HCT116 (cell line): Measurements from ENCODE around the gene AKR7A2. TPM values are rescaled to one million over a fixed set of nuclear protein-coding genes. Genes with fewer than 3 reads are reported as not detected.

ENCODE experiments used
- ATAC-seq: fragments of 200-7000 bp; cut with Tn5 transposase; 2 replicates; pipeline ENCODE4 v1.9.1; 2020; ENCODE audit warnings: mild to moderate bottlenecking, moderate library complexity
- BruUV-seq: library from RNA; stranded (reverse); fragments of 400-500 nt; replicated peaks from 2 replicates; lab custom pipeline; 2021; lab: Mats Ljungman, UMichigan
- CTCF ChIA-PET: fragments of 300-600 bp; sonication (Branson Sonifier 250); formaldehyde crosslinking; loops from one replicate; lab custom pipeline; 2021; ENCODE audit warnings: antibody characterized with exemption; lab: Charles Lee
- POLR2A ChIA-PET: fragments of 300-600, 350-600 bp; sonication (Branson Sonifier 250); formaldehyde crosslinking; loops from one replicate; lab custom pipeline; 2021; ENCODE audit warnings: antibody characterized with exemption; lab: Charles Lee
- RAD21 ChIA-PET, 2 experiments: fragments of 300-600 bp; sonication (Branson Sonifier 250); formaldehyde crosslinking; loops; one replicate each; lab custom pipeline; 2023; ENCODE audit warnings: low total read pairs in 2 of 2; ENCODE audit not compliant: uncharacterized antibody in 2 of 2, unreplicated experiment in 2 of 2, low non-redundant PET in 1 of 2; lab: Charles Lee
- DNase-seq: peaks from one replicate; pipeline ENCODE4 v3.0.0-alpha.2; 2010; ENCODE audit warnings: low read depth, low spot score
- H2AFZ ChIP-seq: fragments of 200-600 bp; shearing (Covaris generic), sonication (generic); 2 replicates; pipeline ENCODE4 v1.6.1; 2017; ENCODE audit warnings: low read depth, mixed run types, mixed read lengths, antibody characterized with exemption, low read length; ENCODE audit not compliant: poor library complexity, severe bottlenecking
- H3K27ac ChIP-seq: 2 replicates; pipeline ENCODE4 v1.5.1; 2012; ENCODE audit warnings: low read depth, low read length
- H3K27me3 ChIP-seq: fragments of 200-600 bp; sonication (generic); 2 replicates; pipeline ENCODE4 v1.6.1; 2016; ENCODE audit warnings: mixed run types, low read length, mixed read lengths; ENCODE audit not compliant: insufficient read depth
- H3K36me3 ChIP-seq, 2 experiments: fragments of 200-500 bp in 1 of 2; fragments of 200-600 bp in 1 of 2; sonication (Bioruptor generic) in 1 of 2; sonication (generic) in 1 of 2; 2 replicates each; pipeline versions ENCODE4 v1.5.1 to v1.6.1; 2014 to 2016; ENCODE audit warnings: low read length in 2 of 2, inconsistent platforms in 1 of 2, mixed read lengths in 1 of 2, mixed run types in 1 of 2; ENCODE audit not compliant: insufficient read depth in 2 of 2, control insufficient read depth in 1 of 2
- H3K4me1 ChIP-seq, 2 experiments: fragments of 200-600 bp in 1 of 2; sonication (generic) in 1 of 2; 2 replicates each; pipeline versions ENCODE4 v1.5.1 to v1.6.1; 2012 to 2017; ENCODE audit warnings: low read length in 2 of 2, inconsistent platforms in 1 of 2, mild to moderate bottlenecking in 1 of 2, mixed read lengths in 1 of 2, mixed run types in 1 of 2, moderate library complexity in 1 of 2; ENCODE audit not compliant: insufficient read depth in 2 of 2, control insufficient read depth in 1 of 2
- H3K4me2 ChIP-seq: fragments of 200-600 bp; sonication (generic); 2 replicates; pipeline ENCODE4 v1.6.1; 2017; ENCODE audit warnings: mixed run types, low read length, mixed read lengths
- H3K4me3 ChIP-seq, 2 experiments: fragments of 200-600 bp in 1 of 2; sonication (generic) in 1 of 2; replicated peaks in 1 of 2; 2 replicates each; pipeline ENCODE4 v1.5.1; 2011 to 2016; ENCODE audit warnings: low read length in 2 of 2, control low read depth in 1 of 2, low read depth in 1 of 2, mild to moderate bottlenecking in 1 of 2, mixed read lengths in 1 of 2, mixed run types in 1 of 2
- H3K79me2 ChIP-seq: fragments of 200-600 bp; sonication (generic); 2 replicates; pipeline ENCODE4 v1.6.1; 2017; ENCODE audit warnings: mild to moderate bottlenecking, mixed run types, low read length, moderate library complexity, mixed read lengths; ENCODE audit not compliant: insufficient read depth
- H3K9ac ChIP-seq: fragments of 200-600 bp; sonication (generic); 2 replicates; pipeline ENCODE4 v1.6.1; 2016; ENCODE audit warnings: low read length, mixed read lengths
- H3K9me2 ChIP-seq: fragments of 200-600 bp; sonication (generic), shearing (Covaris generic); 2 replicates; pipeline ENCODE4 v1.6.1; 2017; ENCODE audit warnings: mixed run types, mild to moderate bottlenecking, moderate library complexity; ENCODE audit not compliant: insufficient read depth
- H3K9me3 ChIP-seq, 2 experiments: fragments of 200-500 bp in 1 of 2; fragments of 200-600 bp in 1 of 2; sonication (Bioruptor generic) in 1 of 2; sonication (generic) in 1 of 2; 2 replicates each; pipeline ENCODE4 v1.6.1; 2014 to 2017; ENCODE audit warnings: low read length in 2 of 2, mixed read lengths in 2 of 2, inconsistent platforms in 1 of 2, low read depth in 1 of 2, mild to moderate bottlenecking in 1 of 2, mixed run types in 1 of 2, moderate library complexity in 1 of 2; ENCODE audit not compliant: control insufficient read depth in 1 of 2, insufficient read depth in 1 of 2
- H4K20me1 ChIP-seq: fragments of 200-600 bp; sonication (generic), shearing (Covaris generic); 2 replicates; pipeline ENCODE4 v1.6.1; 2017; ENCODE audit warnings: mixed run types, mild to moderate bottlenecking, moderate library complexity; ENCODE audit not compliant: insufficient read depth
- POLR2AphosphoS5 ChIP-seq: IDR thresholded peaks from 2 replicates; pipeline ENCODE4 v1.6.1; 2011; ENCODE audit warnings: mild to moderate bottlenecking, low read depth, low read length, moderate library complexity
- RAD21 ChIP-seq: IDR thresholded peaks from 2 replicates; pipeline ENCODE4 v1.6.1; 2012; ENCODE audit warnings: low read depth, mild to moderate bottlenecking
- SIN3A ChIP-seq: IDR thresholded peaks from 2 replicates; pipeline ENCODE4 v1.6.1; 2012; ENCODE audit warnings: low read depth
- SRF ChIP-seq: IDR thresholded peaks from 2 replicates; pipeline ENCODE4 v1.6.1; 2012; ENCODE audit warnings: low read depth
- TCF7L2 ChIP-seq: IDR thresholded peaks from 2 replicates; pipeline ENCODE4 v1.7.0; 2011; ENCODE audit warnings: borderline replicate concordance, inconsistent platforms; ENCODE audit not compliant: insufficient read depth, insufficient read length; ENCODE audit errors: extremely low read depth
- YY1 ChIP-seq: IDR thresholded peaks from 2 replicates; pipeline ENCODE4 v1.6.1; 2011; ENCODE audit warnings: low read length, low read depth, moderate library complexity, mild to moderate bottlenecking; ENCODE audit not compliant: insufficient replicate concordance; ENCODE audit errors: extremely low read depth
- ZNF274 ChIP-seq: fragments of 200-500 bp; sonication (Bioruptor generic); IDR thresholded peaks from 2 replicates; pipeline ENCODE4 v1.6.1; 2014; ENCODE audit warnings: mild to moderate bottlenecking, low read depth, low read length, inconsistent platforms
- intact Hi-C: fragments of 100-400 bp; cut with micrococcal nuclease; formaldehyde crosslinking; loops from 2 replicates; pipeline ENCODE4 v1.10.0; 2022
- total RNA-seq: library from RNA; stranded (reverse); gene quantifications from one replicate; pipeline ENCODE4 v1.2.1, GENCODE V29; 2021; ENCODE audit not compliant: unreplicated experiment
- TF ChIP-seq, protein P1 (sequence below), 3 experiments: fragments of 200-600 bp in 1 of 3; sonication (generic) in 1 of 3; IDR thresholded peaks in 2 of 3; conservative IDR thresholded peaks in 1 of 3; 2 replicates each; pipeline ENCODE4 v1.5.1; 2012 to 2017; ENCODE audit warnings: low read depth in 2 of 3, low read length in 2 of 3, antibody characterized with exemption in 1 of 3, borderline replicate concordance in 1 of 3, control low read depth in 1 of 3, mild to moderate bottlenecking in 1 of 3, mixed read lengths in 1 of 3, mixed run types in 1 of 3, moderate library complexity in 1 of 3; ENCODE audit not compliant: insufficient read depth in 1 of 3

AKR7A2 gene
- total RNA-seq, 1 experiment from 2014 or later: 90.8 TPM

- H3K9me2 ChIP-seq: no peaks in the 10 kb centered on the region
- peaks cover 3% of the 10 kb centered on the region; the same call in 1 of the 2 replicates for H4K20me1 ChIP-seq
- no TSS peak for BruUV-seq
- ChIA-PET RAD21 (no interaction called here), POLR2A (interaction anchor here (2.6 kb wide), 1 partner anchor 10 kb away, joined by 7 read pairs; the partner anchor contains the start of genes EMC1 and MRTO4)
- intact Hi-C loops: no loop called here
- TF ChIP-seq POLR2AphosphoS5 (no peak), SIN3A (no peak), YY1 (no peak), TCF7L2 (no peak), SRF (no peak), RAD21 (no peak), ZNF274 (no peak)
- TF ChIP-seq, protein P1, sequence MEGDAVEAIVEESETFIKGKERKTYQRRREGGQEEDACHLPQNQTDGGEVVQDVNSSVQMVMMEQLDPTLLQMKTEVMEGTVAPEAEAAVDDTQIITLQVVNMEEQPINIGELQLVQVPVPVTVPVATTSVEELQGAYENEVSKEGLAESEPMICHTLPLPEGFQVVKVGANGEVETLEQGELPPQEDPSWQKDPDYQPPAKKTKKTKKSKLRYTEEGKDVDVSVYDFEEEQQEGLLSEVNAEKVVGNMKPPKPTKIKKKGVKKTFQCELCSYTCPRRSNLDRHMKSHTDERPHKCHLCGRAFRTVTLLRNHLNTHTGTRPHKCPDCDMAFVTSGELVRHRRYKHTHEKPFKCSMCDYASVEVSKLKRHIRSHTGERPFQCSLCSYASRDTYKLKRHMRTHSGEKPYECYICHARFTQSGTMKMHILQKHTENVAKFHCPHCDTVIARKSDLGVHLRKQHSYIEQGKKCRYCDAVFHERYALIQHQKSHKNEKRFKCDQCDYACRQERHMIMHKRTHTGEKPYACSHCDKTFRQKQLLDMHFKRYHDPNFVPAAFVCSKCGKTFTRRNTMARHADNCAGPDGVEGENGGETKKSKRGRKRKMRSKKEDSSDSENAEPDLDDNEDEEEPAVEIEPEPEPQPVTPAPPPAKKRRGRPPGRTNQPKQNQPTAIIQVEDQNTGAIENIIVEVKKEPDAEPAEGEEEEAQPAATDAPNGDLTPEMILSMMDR (IDR thresholded peaks at IDR 0.05 in 2 of 3, conservative IDR thresholded peaks at IDR 0.05 in 1 of 3; ENCODE audit: borderline replicate concordance in 1 of 3, insufficient read depth in 1 of 3, low read depth in 2 of 3, low read length in 2 of 3): no peak
- TF ChIP-seq, all 23 proteins: peak for 0
- Histone ChIP-seq H3K4me1 (peaks cover 0 to 10% of the 10 kb centered on the region in 2 experiments; a peak in 2 of 4 replicates), H3K4me2 (no peak overlapping the region), H3K36me3 (peaks cover 2 to 24% of the 10 kb centered on the region in 2 experiments; a peak in 2 of 4 replicates), H3K9me3 (no peaks in the 10 kb centered on the region), H3K4me3 (no peak overlapping the region), H2AFZ (no peak overlapping the region), H3K27ac (no peak overlapping the region), H3K27me3 (no peaks in the 10 kb centered on the region), H3K9ac (no peak overlapping the region), H3K79me2 (peaks cover 9% of the 10 kb centered on the region; the same call in 1 of the 2 replicates)
- ATAC-seq: no peak
- CTCF ChIA-PET: no interaction called here
- no peak for DNase-seq
Observed at GRCh38 chr1:19262047-19262446, 49.9 kb downstream of the AKR7A2 start.
